CD4-positive, alpha-beta T cell treated with Interleukin-1 beta for 1 hour (primary cell): ENCODE measurements around the gene EGF.

Experiments used
- DNase-seq, 2 donors: peaks; one replicate each; pipeline ENCODE4 v3.0.0-alpha.2; 2020 to 2022

Gene EGF

DNA sequence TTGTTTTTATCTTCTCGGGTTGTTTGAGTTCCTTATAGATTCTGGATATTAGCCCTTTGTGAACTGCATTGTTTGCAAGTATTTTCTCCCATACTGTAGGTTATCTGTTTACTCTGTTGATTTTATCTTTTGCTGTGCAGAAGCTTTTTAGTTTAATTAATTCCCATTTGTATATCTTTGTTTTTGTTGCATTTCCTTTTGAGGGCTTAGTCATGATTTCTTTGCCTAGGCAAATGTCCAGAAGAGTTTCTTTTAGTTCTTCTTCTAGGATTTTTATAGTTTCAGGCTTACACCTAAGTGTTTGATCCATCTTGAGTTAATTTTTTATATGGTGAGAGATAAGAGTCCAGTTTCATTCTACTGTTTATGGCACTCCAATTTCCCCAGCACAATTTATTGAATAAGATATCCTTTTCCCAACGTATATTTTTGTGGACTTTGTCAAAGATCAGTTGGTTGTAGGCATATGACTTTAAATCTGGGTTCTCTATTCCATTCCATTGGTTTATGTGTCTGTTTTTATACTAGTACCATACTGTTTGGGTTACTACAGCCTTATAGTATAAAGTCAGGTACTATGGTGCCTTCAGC lies 54.3 kb downstream of the EGF start:
- no peak for DNase-seq

DNA sequence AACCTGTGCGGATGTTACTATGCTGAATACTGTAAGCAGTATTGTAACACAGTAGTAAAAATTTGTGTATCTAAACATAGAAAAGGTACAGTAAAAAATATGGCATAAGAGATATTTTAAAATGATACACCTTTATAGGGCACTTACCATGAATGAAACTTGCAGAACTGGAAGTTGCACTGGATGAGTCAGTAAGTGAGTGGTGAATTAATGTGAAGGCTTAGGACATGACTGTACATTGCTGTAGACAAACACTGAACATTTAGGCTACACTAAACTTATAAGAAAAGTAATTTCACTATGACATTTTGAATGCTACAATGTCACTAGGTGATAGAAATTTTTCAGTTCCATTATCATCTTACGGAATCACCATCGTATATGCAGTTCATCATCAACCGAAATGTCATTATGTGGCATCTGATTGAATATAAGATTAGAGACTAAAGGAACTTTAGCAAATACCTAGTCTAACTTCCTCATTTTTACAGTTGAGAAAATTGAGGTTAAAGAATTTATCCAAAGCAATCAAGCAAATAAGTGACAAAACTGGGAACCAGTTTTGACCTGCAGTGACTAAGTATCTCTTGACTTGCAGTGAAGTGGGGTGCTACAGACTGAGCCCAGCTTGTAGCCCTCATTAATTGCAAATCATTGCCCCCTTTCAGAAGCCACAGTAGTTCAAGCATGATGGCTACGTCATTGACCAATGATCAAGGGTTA lies 55.3 kb downstream of the EGF start:
- no peak for DNase-seq

DNA sequence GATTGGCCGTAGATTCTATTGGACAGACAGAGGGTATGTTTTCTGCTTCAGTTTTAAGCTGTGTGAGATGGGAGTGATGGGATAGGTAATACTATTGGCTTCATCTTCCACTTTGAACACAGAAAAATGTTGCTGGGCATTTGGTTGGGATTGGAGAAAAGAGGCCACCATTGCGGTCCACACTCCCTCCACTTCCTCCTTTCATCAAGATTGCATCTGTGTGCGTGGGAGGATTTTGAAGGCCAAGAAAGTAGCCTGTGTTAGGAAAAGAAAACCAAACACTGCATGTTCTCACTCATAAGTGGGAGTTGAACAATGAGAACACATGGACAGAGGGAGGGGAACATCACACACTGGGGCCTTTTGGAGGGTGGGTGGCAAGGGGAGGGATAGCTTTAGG lies 56.4 kb downstream of the EGF start:
- DNase-seq = no peak

DNA sequence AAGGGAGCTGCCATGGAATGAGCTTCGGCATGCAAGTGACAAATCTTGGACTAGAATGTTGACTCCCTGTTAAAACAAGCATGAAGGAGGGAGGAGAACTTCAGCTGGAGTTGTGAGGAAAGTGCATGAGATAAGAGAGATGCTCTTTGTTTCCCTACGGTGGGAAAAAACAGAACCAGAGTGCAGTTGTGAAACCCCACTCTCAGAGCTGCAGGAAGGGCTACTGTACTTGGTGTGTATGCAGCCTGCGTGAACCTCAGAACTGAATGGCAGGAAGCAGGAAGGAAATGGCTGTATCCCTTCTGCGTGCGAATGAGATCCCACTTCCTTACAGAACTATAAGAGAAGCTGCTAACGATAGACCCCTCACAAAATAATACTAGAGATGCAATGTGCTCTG lies 57.2 kb downstream of the EGF start:
- no peak for DNase-seq

DNA sequence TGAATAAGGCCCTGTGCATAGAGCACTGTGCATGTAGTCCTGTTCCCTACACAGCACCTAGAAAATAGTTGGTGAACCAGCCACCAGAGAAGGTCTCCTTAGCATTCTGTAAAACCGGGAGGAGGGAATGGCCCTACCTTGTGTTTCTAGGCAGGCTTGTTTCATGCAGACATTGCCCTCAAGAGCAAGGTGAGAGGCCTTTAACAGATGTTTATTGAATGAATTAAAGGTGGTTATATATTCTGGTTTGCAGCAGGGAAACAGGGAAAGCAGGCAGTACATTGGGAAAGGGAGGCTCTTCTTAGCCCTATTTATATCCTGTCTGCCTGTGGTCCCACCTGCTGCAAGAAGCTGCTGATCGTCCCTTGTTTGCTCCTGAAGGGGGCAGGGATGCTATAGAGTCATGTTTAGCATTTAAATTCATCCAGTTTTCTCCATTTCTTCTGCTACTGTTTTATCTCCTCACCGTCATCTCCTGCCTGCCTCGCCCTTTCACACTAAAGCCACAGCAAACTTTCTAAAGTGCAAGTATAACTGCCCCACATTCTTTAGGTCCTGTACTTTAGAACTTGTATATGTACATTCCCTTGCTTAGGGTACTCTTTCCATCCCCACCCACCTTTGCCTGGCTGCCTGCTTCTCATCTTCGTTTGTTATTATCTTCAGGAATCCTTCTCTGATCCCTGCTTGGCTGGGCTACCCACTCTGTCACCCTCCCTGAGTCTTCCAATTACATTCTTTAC lies 60.3 kb downstream of the EGF start:
- DNase-seq = no peak

DNA sequence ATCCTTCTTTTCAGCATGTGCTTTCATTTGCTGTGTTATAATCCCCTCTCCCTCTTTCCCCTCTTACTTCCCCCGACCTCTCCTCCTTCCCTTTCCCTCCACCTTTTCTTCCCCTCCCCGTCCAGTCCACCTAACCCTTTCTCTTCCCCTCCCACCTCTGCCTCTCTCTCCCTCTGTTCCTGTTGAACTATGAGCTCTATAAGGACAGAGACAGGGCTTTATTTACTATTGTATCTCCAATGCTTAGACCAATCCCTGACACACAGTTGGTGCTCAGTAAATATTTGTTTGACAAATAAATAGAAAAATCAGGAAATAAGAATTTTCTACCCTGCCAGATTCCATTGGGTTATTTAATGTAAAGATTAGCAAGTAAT lies 60.8 kb downstream of the EGF start:
- no peak for DNase-seq

DNA sequence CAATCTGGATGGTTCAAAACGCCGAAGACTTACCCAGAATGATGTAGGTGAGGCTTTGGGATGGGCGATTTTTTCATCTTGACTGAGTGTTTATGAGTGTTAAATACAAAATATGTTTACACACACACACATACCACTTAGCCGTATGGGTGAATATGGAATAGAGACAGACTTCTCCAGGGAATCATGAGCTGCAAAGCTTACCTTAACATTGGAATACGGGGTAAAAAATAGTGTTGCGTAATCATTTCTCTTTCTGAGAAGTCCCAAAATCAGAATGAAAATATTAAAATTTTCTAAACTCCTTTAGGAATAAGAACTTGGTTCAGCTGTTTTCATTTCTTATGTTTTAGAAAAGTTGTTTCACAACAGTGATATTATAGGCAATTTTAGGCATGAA lies 63.5 kb downstream of the EGF start:
- no peak for DNase-seq

DNA sequence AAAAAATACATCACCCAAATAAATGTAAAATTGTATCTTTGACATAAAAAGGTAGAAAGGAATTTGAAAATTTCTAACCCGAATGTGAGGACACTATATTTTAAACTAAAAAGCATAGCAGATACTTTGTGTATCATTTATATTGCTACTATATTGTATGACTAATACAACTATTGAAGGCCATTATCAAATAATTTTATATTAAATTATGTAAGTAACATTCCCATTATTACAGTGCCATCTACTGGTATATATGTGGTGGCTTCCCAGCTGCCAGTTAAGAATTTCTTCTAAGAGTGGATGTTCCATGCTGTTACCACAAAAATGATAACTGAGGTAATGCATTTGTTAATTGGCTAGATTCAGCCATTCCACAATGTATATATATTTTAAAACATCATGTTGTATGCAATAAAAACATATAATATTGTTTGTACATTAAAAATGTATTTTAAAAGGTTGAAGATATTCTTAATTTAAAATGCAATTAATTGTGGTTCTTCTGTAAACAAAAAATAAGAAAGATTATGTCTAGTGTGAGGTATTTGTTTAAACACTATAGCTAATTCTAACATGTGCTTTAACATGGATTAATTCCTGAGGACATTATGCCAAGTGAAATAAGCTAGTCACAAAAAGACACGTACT lies 65.3 kb downstream of the EGF start:
- DNase-seq = peak in 1 of 2 donors; percentile 27

DNA sequence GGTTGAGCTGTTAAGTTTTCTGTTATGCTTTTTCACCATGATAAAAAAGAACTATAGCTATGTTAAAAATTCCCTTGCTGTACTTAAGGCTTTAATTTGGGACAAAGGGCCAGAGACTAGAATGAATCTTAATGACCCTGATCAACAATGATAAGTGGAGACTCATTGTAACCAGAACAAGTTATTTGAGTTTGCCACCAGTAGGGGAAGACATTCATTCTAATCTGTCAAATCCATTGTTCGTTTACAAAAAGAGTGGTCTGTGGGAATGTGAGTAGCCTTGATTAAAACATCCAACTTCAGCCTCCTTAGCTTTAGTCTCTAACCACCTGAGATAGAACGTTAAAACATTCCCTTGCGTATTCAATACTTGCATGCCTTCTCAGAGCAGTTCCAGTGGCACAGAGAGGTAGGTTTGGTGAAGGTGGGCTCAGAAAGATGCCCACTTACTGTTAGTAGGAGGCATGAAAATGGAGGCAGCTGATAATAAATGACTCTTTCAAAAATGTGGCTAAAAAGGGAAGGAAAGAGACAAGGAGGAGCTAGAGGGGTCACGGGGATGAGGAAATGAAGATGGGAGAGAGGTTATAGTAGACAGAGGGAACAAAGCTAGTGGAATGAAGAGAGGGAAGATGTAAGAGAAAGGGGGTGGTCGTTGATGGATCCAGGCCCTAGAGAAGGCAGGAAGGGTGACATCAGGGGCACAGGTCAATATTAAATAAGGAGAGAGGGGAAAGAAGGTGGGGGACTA lies 66.2 kb downstream of the EGF start:
- DNase-seq = no peak

DNA sequence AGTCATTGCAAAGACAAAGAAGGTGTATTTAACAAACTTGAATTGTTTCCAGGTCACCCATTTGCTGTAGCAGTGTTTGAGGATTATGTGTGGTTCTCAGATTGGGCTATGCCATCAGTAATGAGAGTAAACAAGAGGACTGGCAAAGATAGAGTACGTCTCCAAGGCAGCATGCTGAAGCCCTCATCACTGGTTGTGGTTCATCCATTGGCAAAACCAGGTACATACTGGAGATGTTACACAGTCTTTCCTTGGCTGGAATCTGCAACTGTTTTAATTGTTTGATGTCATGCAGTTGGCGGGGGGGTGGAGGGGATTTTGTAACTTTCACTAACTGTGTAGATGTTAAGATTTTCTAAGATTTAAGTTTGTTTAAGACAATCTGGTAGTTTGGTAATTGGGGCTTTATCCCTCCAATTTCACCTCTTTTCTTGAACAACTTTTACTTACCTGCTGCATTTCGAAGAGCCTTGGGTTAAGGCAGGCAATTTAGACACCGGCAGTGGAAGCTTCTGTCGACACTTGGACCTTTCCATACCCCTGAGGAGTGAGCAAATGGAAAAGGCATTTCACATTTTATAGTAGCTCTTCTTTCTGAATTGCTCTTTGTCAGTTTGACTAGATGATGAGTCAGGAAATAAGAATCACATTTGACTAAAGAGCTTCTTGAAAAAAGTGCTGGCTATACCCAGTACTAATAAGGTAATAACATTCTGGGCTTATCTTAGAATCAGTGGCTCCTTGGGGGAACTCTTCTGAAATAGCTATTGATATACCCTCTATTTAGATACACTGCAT lies 67.4 kb downstream of the EGF start:
- no peak for DNase-seq

DNA sequence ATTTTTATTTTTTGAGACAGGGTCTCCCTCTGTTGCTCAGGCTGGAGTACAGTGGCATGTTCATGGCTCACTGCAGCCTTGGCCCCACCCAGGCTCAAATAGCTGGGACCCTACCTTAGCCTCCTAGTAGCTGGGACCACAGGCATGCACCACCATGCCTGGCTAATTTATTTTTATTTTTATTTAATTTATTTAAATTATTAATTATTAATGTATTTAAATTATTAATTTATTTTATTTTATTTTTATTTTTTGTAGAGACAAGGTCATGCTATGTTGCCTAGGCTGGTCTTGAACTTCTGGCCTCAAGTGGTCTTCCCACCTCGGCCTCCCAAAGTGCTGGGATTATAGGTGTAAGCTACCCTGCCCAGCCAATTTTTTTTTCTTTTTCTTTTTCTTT lies 69.3 kb downstream of the EGF start:
- no peak for DNase-seq

DNA sequence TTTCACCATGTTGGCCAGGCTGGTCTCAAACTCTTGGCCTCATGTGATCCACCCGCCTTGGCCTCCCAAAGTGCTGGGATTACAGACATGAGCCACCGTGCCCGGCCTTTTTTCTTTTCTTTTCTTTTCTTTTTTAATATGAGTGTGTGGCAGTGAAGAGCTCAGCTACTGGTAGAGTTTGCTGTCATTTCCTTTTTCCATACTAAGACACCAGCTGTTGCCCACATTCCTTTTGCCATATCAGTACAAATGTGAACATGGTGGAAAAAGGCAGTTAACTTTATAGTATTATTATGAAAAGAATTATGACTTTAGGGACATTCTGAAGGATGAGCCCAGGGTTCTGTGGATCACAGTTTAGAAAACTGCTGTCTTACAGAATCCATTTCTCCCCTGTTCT lies 69.8 kb downstream of the EGF start:
- no peak for DNase-seq

DNA sequence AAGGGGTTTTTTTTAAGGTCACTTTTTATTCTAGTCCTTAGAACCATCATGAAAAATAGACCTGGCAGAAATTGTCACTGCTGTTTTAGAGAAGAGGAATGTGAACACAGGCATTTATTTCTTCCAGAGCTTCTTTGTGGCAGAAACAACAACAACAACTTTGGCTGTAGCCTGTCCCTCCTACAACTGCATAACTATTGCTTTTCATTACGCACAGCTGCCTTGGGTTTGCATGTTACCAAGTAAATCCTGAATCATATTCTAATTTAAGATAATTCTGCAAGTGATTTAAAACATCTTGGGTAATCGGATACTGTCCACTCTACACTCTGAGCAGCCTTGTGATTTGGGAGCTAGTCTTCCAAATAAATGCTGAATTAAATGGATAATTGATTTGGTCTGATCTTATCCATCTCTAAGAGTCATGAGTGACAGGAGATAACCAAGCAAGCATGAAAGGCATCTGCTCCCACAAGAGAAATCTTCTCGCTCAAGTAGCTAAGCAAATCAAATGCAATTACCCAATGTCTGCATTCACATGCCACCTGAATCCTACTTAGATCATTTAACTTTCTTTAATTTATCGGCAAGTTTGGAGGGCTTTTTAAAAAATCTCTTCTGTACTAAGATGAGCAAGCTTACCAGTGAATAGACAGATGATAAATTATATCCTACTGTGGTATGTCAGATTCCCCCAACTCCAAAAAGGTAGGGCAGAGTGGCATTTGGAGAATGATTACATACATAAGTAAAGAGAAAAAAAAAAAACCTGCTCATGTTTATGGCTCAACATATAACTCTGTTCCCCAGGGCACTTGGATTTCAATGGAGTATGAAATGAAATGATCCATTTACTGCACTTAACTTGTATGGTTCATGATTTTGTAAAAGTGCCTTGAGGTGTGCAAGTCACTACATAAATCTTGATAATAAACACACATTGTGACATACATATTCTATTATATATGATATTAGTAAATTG lies 73.6 kb downstream of the EGF start:
- DNase-seq = no peak

DNA sequence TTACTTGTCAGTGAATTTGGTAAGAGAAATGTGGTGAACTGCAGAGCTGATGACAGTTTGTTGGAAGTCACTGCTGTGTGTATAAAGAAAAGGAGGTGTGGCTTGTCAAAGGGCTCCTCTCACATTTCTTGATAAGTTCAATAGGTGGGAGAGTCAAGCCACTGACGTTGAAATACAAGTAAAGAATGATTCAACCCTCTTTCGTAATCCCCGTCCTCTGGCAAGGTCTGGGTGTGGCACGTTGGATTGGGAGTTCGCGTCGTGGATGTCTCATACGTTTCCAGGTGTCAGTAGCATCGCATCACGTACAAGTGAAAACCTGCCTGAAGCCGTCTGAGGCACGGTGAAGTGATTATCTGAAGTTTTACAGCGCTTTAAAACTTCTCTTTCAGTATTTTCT lies 76.4 kb downstream of the EGF start:
- no peak for DNase-seq

DNA sequence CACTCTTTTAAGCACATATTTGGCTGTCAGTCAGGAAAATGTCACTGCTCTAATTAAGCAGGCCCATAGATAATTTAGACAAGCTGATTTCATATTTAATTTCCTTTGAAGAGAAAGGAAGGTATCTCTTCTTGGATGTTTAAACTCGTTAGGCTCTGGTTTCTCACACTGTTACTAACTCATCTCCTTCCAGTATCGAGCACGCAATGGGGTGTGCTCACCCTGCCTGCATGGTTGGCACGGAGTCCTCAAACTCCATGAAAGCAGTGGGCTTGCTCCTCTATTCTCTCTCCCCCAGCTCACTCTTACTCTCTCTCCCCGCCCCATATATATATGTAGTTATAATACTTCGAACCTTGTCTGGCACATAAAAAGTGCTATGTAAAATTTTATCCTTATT lies 76.9 kb downstream of the EGF start:
- DNase-seq = no peak

DNA sequence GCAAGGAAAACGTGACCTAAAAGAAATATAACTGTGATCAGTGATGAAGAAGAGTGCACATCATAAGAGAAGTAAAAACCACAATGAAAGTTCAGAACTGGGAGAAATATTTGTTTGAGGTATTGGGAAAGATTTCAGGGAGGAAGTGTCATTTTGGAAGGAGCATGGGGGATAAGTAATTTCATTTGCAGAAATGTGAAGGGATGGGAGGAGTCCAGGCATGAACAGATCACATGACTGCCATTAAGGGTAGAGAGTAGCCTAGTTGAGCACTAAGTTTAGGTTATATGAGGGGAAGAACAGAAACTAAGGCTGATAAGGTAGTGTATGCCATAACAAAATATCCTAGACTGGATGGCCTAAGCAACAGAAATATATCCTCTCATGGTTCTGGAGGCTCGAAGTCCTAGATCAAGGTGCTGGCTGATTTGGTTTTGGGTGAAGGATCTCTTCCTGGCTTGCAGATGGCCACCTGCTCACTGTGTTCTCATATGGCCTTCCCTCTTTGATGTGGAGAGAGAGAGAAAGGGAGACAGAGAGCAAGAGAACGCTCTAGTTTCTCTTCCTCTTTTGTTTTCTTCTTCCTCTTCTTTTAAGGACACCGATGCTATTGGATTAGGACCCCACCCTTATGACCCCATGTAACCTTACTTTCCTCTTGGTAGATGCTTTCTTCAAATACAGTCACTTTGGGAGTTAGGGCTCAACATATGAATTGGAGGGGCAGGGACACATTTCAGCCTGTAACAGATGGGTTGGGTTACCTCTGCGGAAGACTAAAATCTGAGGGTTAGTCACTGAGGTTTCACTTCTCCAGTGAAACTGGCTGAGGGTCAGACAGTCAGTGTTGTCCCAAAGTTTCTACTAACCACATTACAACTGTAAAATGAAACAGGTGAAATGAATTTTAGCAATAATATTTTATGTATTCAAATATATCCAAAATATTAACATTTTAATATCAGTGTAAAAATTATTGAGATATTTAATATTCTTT lies 77.9 kb downstream of the EGF start:
- peak in 1 of 2 donors; percentile 12 for DNase-seq

DNA sequence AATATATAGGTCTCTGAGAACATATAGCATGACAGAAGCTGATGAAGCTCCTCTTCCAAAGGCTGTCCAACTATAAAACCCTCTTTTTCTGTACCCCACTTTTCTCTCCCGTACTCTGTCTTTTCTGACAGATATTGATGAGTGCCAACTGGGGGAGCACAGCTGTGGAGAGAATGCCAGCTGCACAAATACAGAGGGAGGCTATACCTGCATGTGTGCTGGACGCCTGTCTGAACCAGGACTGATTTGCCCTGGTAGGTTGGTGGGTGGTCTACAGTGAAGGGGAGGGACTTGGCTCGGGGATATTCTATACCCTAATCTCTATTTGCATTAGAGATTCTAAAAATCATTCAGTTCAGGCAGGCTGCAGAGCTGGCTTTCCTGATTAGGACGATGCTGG lies 80.4 kb downstream of the EGF start:
- no peak for DNase-seq

DNA sequence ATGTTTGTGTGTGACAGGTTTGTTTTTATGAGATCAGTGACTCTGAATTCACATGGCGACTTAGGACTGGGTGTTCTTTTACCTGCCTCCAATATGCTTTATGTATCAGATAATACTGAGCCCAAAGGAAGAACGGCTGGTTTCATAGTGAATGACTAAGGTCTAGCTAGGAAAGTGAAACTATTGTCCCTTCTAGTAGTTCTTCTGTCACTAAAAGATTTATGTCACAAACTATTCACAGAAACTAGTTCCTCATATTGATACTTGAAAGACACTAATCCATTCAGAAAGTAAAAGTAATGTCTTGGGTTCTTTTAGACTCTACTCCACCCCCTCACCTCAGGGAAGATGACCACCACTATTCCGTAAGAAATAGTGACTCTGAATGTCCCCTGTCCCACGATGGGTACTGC lies 81.7 kb downstream of the EGF start:
- no peak for DNase-seq

DNA sequence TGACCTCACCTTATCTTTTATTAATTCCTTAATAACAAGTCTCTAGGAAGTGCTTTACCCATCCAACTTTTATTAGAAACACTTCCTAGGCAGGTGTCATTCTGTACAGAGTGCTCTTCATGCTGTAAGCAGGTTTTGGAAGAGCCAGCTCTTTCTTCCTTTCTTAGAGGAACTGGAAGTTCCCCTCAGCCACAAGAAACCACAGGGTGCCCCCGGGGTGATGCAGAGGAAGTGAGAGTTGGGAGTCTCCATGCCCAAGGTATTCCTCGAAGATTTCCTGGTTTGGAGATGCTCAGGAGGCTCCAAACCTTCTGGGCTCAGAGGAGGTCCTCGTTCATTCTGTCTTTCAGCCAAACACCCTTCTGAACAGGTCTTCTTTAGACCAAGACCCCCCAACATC lies 83.8 kb downstream of the EGF start:
- DNase-seq = no peak
